ENCODE measurements around the gene SMIM45.

Gene SMIM45

DNA sequence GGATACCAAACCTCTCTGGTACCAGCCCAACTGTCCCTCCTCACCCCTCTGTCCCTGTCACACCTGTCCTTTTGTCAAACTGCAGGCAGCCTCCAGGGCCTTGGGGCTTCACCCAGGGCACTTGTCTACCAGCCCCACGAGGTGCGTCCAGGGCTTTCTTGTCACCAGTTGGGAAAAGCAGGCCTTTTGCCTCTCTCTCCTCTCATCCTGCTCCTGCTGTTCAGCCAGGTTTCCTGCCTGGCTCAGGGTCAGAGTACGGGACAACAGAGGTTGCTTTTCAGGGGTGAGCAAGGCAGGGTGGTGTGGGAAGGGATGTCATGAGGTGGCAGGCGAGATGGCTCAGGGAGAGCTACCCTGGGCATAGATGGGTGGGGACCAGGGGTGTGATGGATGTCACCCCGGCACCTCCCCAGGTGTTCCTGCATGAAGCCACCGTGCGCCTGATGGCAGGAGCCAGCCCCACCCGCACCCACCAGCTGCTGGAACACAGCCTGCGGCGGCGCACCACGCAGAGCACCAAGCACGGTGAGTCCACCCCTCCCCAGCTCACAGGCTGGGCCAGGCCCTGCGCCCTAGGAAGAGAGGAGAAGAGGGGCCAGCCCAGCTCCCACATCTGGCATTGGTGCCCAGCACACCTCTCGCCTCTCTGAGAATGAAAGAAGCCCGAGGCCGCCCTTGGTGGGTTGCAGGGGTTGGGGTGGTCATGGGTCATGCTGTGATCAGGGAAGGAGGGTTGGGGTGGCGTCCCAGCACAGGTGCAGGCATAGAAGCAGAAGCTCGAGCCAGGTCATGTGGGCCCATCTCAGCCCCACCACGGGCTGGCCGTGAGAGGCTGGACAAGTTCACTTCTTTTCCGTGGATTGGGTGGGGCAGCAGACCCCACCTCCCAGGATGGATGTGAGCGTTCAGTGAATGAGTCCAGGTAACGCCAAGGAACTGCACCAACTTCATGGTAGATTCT lies 47.2 kb upstream of the SMIM45 start:
- ChIA-PET RAD21 (ENCODE audit: unreplicated experiment) (no interaction called here), CTCF (no interaction called here), SMC1A (ENCODE audit: uncharacterized antibody, unreplicated experiment) (interaction anchor here (1.0 kb wide), 1 partner anchor 39 kb away, joined by 3 read pairs; no protein-coding TSS in a partner anchor), POLR2A (no interaction called here)
- H3K79me2 ChIP-seq (ENCODE audit: control insufficient read depth, insufficient read depth, low read length): no peaks in the 10 kb centered on the region
- intact Hi-C loops (cut with micrococcal nuclease; ENCODE audit: unreplicated experiment) (no loop called here), in situ Hi-C loops (cut with MboI) (no loop called here)
- H3K36me3 ChIP-seq (ENCODE audit: control insufficient read depth in 2 of 2, insufficient read depth in 2 of 2, low read length in 1 of 2): peaks cover 30 to 42% of the 10 kb centered on the region in 2 experiments; a peak in 3 of 4 replicates
- no peaks in the 10 kb centered on the region for H3K9me3 ChIP-seq (replicated peaks; ENCODE audit: control insufficient read depth, insufficient read depth, low read length)
- no peak for ATAC-seq
- no peak overlapping the region for H3K27ac ChIP-seq (ENCODE audit: control insufficient read depth, insufficient read depth)
- H3K4me2 ChIP-seq (ENCODE audit: control insufficient read depth, insufficient read depth): no peak overlapping the region
- 90% methylated on average over 24 of the region's 24 CpGs for WGBS (ENCODE audit: insufficient coverage, insufficient replicate concordance, low lambda C conversion rate, missing lambda C conversion rate)
- H3K4me1 ChIP-seq (ENCODE audit: control insufficient read depth, insufficient read depth, low read length): peaks cover 12% of the 10 kb centered on the region
- no TSS peak for BruUV-seq (replicated peaks)
- DNase-seq (ENCODE audit: low read depth, low spot score): no peak
- no peaks in the 10 kb centered on the region for H3K27me3 ChIP-seq (replicated peaks in 1 of 2; ENCODE audit: control insufficient read depth in 2 of 2, insufficient read depth in 2 of 2, low read length in 1 of 2)
- H3K4me3 ChIP-seq: no peak overlapping the region
- no peak for TF ChIP-seq ZNF622 (IDR thresholded peaks at IDR 0.05)
- peak; percentile 71; the same call in 1 of the 2 replicates for TF ChIP-seq POLR2A (IDR thresholded peaks at IDR 0.05; ENCODE audit: low read depth, low read length)
- no peak overlapping the region for H3K9ac ChIP-seq (ENCODE audit: control insufficient read depth, insufficient read depth, low read length)
- no peaks in the 10 kb centered on the region for H4K20me1 ChIP-seq (ENCODE audit: control insufficient read depth, insufficient read depth)
- FAIRE-seq: no peak
- no peak overlapping the region for H2AFZ ChIP-seq (ENCODE audit: control insufficient read depth, low read depth, low read length)

- H3K36me3 ChIP-seq (ENCODE audit: control insufficient read depth in 2 of 2, insufficient read depth in 2 of 2, low read length in 1 of 2): peaks cover 23 to 33% of the 10 kb centered on the region in 2 experiments; a peak in 3 of 4 replicates
- no peaks in the 10 kb centered on the region for H4K20me1 ChIP-seq (ENCODE audit: control insufficient read depth, insufficient read depth)
- ChIA-PET SMC1A (ENCODE audit: uncharacterized antibody, unreplicated experiment) (no interaction called here), POLR2A (no interaction called here), CTCF (interaction anchor here (0.9 to 1.0 kb wide), 2 partner anchors 206 to 208 kb away, joined by 3 to 4 read pairs; partner anchors contain the start of gene MEI1), RAD21 (ENCODE audit: unreplicated experiment) (no interaction called here)
- ATAC-seq (no peak), FAIRE-seq (no peak), DNase-seq (ENCODE audit: low read depth, low spot score) (no peak)
- H3K27me3 ChIP-seq (replicated peaks in 1 of 2; ENCODE audit: control insufficient read depth in 2 of 2, insufficient read depth in 2 of 2, low read length in 1 of 2): peaks cover 0 to 1% of the 10 kb centered on the region in 2 experiments; a peak in 2 of 4 replicates
- H3K9me3 ChIP-seq (replicated peaks; ENCODE audit: control insufficient read depth, insufficient read depth, low read length): no peaks in the 10 kb centered on the region
- no peak overlapping the region for H3K4me2 ChIP-seq (ENCODE audit: control insufficient read depth, insufficient read depth)
- no peak overlapping the region for H2AFZ ChIP-seq (ENCODE audit: control insufficient read depth, low read depth, low read length)
- TF ChIP-seq POLR2AphosphoS2 (IDR thresholded peaks at IDR 0.05; ENCODE audit: low read depth, low read length): peak; percentile 61; the same call in 1 of the 2 replicates
- peak; percentile 46; the same call in 1 of the 2 replicates for TF ChIP-seq POLR2A (IDR thresholded peaks at IDR 0.05; ENCODE audit: low read depth, low read length)
- TF ChIP-seq LARP7 (IDR thresholded peaks at IDR 0.05): no peak
- H3K9ac ChIP-seq (ENCODE audit: control insufficient read depth, insufficient read depth, low read length): no peak overlapping the region
- H3K79me2 ChIP-seq (ENCODE audit: control insufficient read depth, insufficient read depth, low read length): no peaks in the 10 kb centered on the region
- no TSS peak for BruUV-seq (replicated peaks)
- no peak overlapping the region for H3K4me3 ChIP-seq
- intact Hi-C loops (cut with micrococcal nuclease; ENCODE audit: unreplicated experiment): no loop called here
- in situ Hi-C loops (cut with MboI): no loop called here
- H3K27ac ChIP-seq (ENCODE audit: control insufficient read depth, insufficient read depth): no peak overlapping the region
- WGBS (ENCODE audit: insufficient coverage, insufficient replicate concordance, low lambda C conversion rate, missing lambda C conversion rate): 83% methylated on average over 21 of the region's 23 CpGs
- peaks cover 12% of the 10 kb centered on the region for H3K4me1 ChIP-seq (ENCODE audit: control insufficient read depth, insufficient read depth, low read length)
These were observed 46.3 kb upstream of the SMIM45 start for GRCh38 chr22:41905411-41906202.
